H1 (cell line): ENCODE measurements around the gene APEH. TPM values are rescaled to one million over a fixed set of nuclear protein-coding genes. Genes with fewer than 3 reads are reported as not detected.

Experiments used
- CHD1 ChIP-seq: IDR thresholded peaks from 2 replicates; pipeline ENCODE4 v1.6.1; 2012; ENCODE audit warnings: low read depth, low read length, improper control_type of control experiment
- EP300 ChIP-seq, 2 experiments: IDR thresholded peaks; 1 replicate in 1 of 2; 2 replicates in 1 of 2; pipeline ENCODE4 v1.6.1; 2011 to 2012; ENCODE audit warnings: low read depth in 2 of 2, low read length in 2 of 2, mild to moderate bottlenecking in 2 of 2, borderline replicate concordance in 1 of 2, inconsistent platforms in 1 of 2, moderate library complexity in 1 of 2
- GTF2F1 ChIP-seq: IDR thresholded peaks from 2 replicates; pipeline ENCODE4 v1.6.1; 2012; ENCODE audit warnings: low read depth, low read length, improper control_type of control experiment, borderline replicate concordance
- HDAC2 ChIP-seq, 2 experiments: fragments of 300-600 bp in 1 of 2; sonication (generic) in 1 of 2; IDR thresholded peaks; 2 replicates each; pipeline ENCODE4 v1.6.1; 2011 to 2012; ENCODE audit warnings: low read depth in 2 of 2, low read length in 2 of 2, mild to moderate bottlenecking in 2 of 2, moderate library complexity in 2 of 2, borderline replicate concordance in 1 of 2, inconsistent platforms in 1 of 2
- KDM1A ChIP-seq: fragments of 200-600, 300-600 bp; sonication (generic); IDR thresholded peaks from 2 replicates; pipeline ENCODE4 v1.7.1; 2016; ENCODE audit warnings: mild to moderate bottlenecking, low read length, borderline replicate concordance
- MAFK ChIP-seq: IDR thresholded peaks from 2 replicates; pipeline ENCODE4 v1.6.1; 2012; ENCODE audit warnings: low read depth, mild to moderate bottlenecking, improper control_type of control experiment, low read length
- SP4 ChIP-seq: IDR thresholded peaks from 2 replicates; pipeline ENCODE4 v1.6.1; 2012; ENCODE audit warnings: low read length, inconsistent platforms
- TEAD4 ChIP-seq: IDR thresholded peaks from 2 replicates; pipeline ENCODE4 v1.6.1; 2012; ENCODE audit warnings: low read depth, low read length, inconsistent platforms, mixed read lengths
- ZNF274 ChIP-seq: IDR thresholded peaks from 2 replicates; pipeline ENCODE4 v1.7.0; 2012; ENCODE audit warnings: low read length, borderline replicate concordance; ENCODE audit errors: extremely low read depth
- polyA plus RNA-seq, 7 experiments: library from polyadenylated mRNA; depleted of rRNA in 3 of 7; stranded (reverse) in 5 of 7; unstranded in 2 of 7; fragments of >200 nt in 5 of 7; fragments of 200-250 nt in 2 of 7; gene quantifications; 1 replicate in 5 of 7; 2 replicates in 1 of 7; 4 replicates in 1 of 7; pipeline versions ENCODE4 v1.2.1 to v1.2.3, GENCODE V29; 2011 to 2013; ENCODE audit warnings: missing spikeins in 2 of 7, mixed read lengths in 2 of 7
- total RNA-seq: library from RNA; stranded (reverse); fragmentation: NEBNext Ultra II Directional; extraction: Animal tissue kit (Norgen Biotek cat#: 25700); gene quantifications from 2 replicates; pipeline ENCODE4 v1.2.1, GENCODE V29; 2021

APEH gene
- total and polyA plus RNA-seq, 2 of the 8 experiments (the other 6 are each of a cell fraction or from before 2014, with no cell fraction given): 222 to 260 TPM

DNA sequence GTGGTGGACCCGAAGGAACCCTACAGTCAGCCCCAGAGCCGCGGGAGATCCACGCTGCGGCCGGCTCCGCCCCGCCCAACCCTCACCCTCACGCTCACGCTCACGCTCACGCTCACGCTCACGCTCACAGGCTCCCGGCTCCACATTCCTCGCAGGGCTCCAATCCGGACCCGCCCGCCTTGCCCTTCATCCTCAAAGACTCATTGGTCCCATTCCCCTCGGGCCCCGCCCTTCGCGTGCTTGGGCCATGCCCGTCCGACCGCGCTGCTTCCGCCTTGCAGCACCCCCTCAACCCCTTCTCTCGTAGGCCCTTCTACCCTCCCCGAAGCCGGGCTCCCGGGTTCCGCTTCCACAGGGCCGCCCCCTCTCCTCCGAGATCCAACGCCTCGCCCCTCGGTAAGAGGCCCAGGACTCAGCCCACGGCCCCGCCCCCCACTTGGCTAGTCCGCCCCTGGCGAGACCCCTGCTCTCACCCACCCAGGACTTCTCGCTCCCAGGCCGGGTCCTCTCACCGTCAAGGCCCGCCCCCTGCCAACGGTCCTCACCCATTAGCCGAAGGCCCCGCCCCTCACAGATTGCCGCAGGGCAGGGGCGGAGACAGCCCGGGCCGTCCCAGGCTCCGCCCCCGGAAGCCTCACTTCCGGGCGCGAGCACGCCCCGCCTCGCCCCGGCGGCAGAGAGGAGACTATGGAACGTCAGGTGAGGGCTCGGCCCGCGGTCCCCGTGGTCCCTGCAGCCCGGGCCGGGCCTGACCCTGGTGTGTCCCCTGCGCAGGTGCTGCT is at the start of gene APEH (continued):
- TF ChIP-seq MAFK (no peak), KDM1A (no peak; the same call in 1 of the 2 replicates), GTF2F1 (no peak), CHD1 (no peak), TEAD4 (peak; percentile 66), ZNF274 (no peak), EP300 (IDR thresholded peaks at IDR 0.05; ENCODE audit: borderline replicate concordance in 1 of 2, low read depth in 2 of 2, low read length in 2 of 2) (0 out of 3 replicates have a peak, but pooled peaks of 1 of the 2 experiments have one; percentile 6), HDAC2 (IDR thresholded peaks at IDR 0.05; ENCODE audit: borderline replicate concordance in 1 of 2, low read depth in 2 of 2, low read length in 2 of 2) (no peak), SP4 (peak; percentile 84; the same call in 1 of the 2 replicates)
